Neural progenitor cell (in vitro differentiated cells): ENCODE results near the gene BSN.
"Not testable (repeated sequence)": the region's sequence is repeated elsewhere in the genome, so short reads cannot be mapped to it uniquely, and the experiment has no call there.

Experiments
- EZH2 ChIP-seq: fragments of 200-600 bp; sonication (generic); IDR thresholded peaks from 2 replicates; pipeline ENCODE4 v1.6.1; 2017; ENCODE audit warnings: antibody characterized with exemption, mild to moderate bottlenecking, moderate library complexity
- EZH2phosphoT487 ChIP-seq: fragments of 200-600 bp; sonication (generic); IDR thresholded peaks from 2 replicates; pipeline ENCODE4 v1.6.1; 2017; ENCODE audit warnings: antibody characterized with exemption
- TF ChIP-seq, protein P1 (sequence below): fragments of 200-600 bp; sonication (generic); IDR thresholded peaks from 2 replicates; pipeline ENCODE4 v1.5.1; 2017; ENCODE audit warnings: antibody characterized with exemption, mild to moderate bottlenecking

DNA sequence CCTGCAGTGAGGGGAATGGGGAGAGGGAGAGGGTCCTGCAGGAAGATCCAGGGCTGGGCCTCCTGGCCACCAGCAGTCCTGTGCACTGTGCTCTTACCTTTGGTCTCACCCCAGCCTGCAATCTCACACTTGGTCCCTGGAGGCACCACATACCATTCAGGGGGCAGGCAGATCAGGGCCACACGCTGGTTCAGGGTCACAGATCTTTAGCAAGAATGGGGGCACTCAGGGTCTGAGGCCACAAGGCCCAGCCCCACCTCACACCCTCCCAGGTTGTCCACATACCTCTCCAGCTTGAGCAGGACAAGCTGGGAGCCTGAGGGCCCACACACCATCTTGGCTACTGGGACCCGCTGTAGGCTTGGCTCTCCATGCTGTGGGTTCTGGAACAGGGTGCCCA, 130.2 kb downstream of the BSN start:
- TF ChIP-seq, protein P1, sequence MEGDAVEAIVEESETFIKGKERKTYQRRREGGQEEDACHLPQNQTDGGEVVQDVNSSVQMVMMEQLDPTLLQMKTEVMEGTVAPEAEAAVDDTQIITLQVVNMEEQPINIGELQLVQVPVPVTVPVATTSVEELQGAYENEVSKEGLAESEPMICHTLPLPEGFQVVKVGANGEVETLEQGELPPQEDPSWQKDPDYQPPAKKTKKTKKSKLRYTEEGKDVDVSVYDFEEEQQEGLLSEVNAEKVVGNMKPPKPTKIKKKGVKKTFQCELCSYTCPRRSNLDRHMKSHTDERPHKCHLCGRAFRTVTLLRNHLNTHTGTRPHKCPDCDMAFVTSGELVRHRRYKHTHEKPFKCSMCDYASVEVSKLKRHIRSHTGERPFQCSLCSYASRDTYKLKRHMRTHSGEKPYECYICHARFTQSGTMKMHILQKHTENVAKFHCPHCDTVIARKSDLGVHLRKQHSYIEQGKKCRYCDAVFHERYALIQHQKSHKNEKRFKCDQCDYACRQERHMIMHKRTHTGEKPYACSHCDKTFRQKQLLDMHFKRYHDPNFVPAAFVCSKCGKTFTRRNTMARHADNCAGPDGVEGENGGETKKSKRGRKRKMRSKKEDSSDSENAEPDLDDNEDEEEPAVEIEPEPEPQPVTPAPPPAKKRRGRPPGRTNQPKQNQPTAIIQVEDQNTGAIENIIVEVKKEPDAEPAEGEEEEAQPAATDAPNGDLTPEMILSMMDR: not testable (repeated sequence)
- not testable (repeated sequence) for TF ChIP-seq EZH2, EZH2phosphoT487
